ENCODE measurements around the gene TC2N.
"Not testable (repeated sequence)": the region's sequence is repeated elsewhere in the genome, so short reads cannot be mapped to it uniquely, and the experiment has no call there.

The TC2N gene

GRCh38 chr14:91873471-91874415 is 6.4 kb upstream of the TC2N start:
- H4K20me1 ChIP-seq (ENCODE audit: insufficient read depth, low read length): no peaks in the 10 kb centered on the region
- peak overlapping the region; percentile 82 for H3K9ac ChIP-seq (ENCODE audit: low read length)
- no peaks in the 10 kb centered on the region for H3K36me3 ChIP-seq (ENCODE audit: insufficient read depth, low read length)
- H3K27ac ChIP-seq (ENCODE audit: low read depth, low read length, poor library complexity, severe bottlenecking): peak overlapping the region; percentile 99
- no peaks in the 10 kb centered on the region for H3K9me3 ChIP-seq (ENCODE audit: low read length)
- no peaks in the 10 kb centered on the region for H3K9me2 ChIP-seq (ENCODE audit: low read depth, low read length)
- no peaks in the 10 kb centered on the region for H3K27me3 ChIP-seq (ENCODE audit: insufficient read depth, low read length)
- H2AFZ ChIP-seq (ENCODE audit: low read length): no peak overlapping the region
- no peak for TF ChIP-seq CTCF (IDR thresholded peaks at IDR 0.05; ENCODE audit: low read length)
- TF ChIP-seq EZH2 (IDR thresholded peaks at IDR 0.05; ENCODE audit: borderline replicate concordance, low read length): no peak
- H3K4me3 ChIP-seq (ENCODE audit: low read depth, low read length, poor library complexity, severe bottlenecking): peak overlapping the region; percentile 61
- no peaks in the 10 kb centered on the region for H3K79me2 ChIP-seq (ENCODE audit: insufficient read depth, low read length)
- peaks cover 93% of the 10 kb centered on the region for H3K4me1 ChIP-seq (ENCODE audit: insufficient read depth, low read length, severe bottlenecking)
- peak overlapping the region; percentile 81 for H3K4me2 ChIP-seq (ENCODE audit: low read length)
- H3F3A ChIP-seq (ENCODE audit: insufficient read depth, low read length): no peaks in the 10 kb centered on the region

- Histone ChIP-seq H3K27me3 (ENCODE audit: insufficient read depth, low read length) (no peaks in the 10 kb centered on the region), H3K79me2 (ENCODE audit: insufficient read depth, low read length) (no peaks in the 10 kb centered on the region), H4K20me1 (ENCODE audit: insufficient read depth, low read length) (no peaks in the 10 kb centered on the region), H3K9me2 (ENCODE audit: low read depth, low read length) (no peaks in the 10 kb centered on the region), H3F3A (ENCODE audit: insufficient read depth, low read length) (no peaks in the 10 kb centered on the region), H3K4me2 (ENCODE audit: low read length) (peak overlapping the region; percentile 81), H3K36me3 (ENCODE audit: insufficient read depth, low read length) (no peaks in the 10 kb centered on the region), H3K27ac (ENCODE audit: low read depth, low read length, poor library complexity, severe bottlenecking) (peak overlapping the region; percentile 99), H2AFZ (ENCODE audit: low read length) (no peak overlapping the region), H3K9me3 (ENCODE audit: low read length) (no peaks in the 10 kb centered on the region), H3K4me3 (ENCODE audit: low read depth, low read length, poor library complexity, severe bottlenecking) (peak overlapping the region; percentile 61), H3K4me1 (ENCODE audit: insufficient read depth, low read length, severe bottlenecking) (peaks cover 93% of the 10 kb centered on the region), H3K9ac (ENCODE audit: low read length) (peak overlapping the region; percentile 82)
- TF ChIP-seq CTCF (IDR thresholded peaks at IDR 0.05; ENCODE audit: low read length) (no peak), EZH2 (IDR thresholded peaks at IDR 0.05; ENCODE audit: borderline replicate concordance, low read length) (no peak)
These were observed 5.5 kb upstream of the TC2N start for GRCh38 chr14:91872517-91873470.

GRCh38 chr14:91872011-91872501 is 4.7 kb upstream of the TC2N start:
- H3K27me3 ChIP-seq (ENCODE audit: insufficient read depth, low read length): no peaks in the 10 kb centered on the region
- peak overlapping the region; percentile 81 for H3K4me2 ChIP-seq (ENCODE audit: low read length)
- no peaks in the 10 kb centered on the region for H3K9me3 ChIP-seq (ENCODE audit: low read length)
- TF ChIP-seq CTCF (IDR thresholded peaks at IDR 0.05; ENCODE audit: low read length) (no peak), EZH2 (IDR thresholded peaks at IDR 0.05; ENCODE audit: borderline replicate concordance, low read length) (no peak)
- peaks cover 93% of the 10 kb centered on the region for H3K4me1 ChIP-seq (ENCODE audit: insufficient read depth, low read length, severe bottlenecking)
- H3K36me3 ChIP-seq (ENCODE audit: insufficient read depth, low read length): no peaks in the 10 kb centered on the region
- peak overlapping the region; percentile 99 for H3K27ac ChIP-seq (ENCODE audit: low read depth, low read length, poor library complexity, severe bottlenecking)
- H3K79me2 ChIP-seq (ENCODE audit: insufficient read depth, low read length): no peaks in the 10 kb centered on the region
- H3F3A ChIP-seq (ENCODE audit: insufficient read depth, low read length): no peaks in the 10 kb centered on the region
- no peaks in the 10 kb centered on the region for H4K20me1 ChIP-seq (ENCODE audit: insufficient read depth, low read length)
- peak overlapping the region; percentile 61 for H3K4me3 ChIP-seq (ENCODE audit: low read depth, low read length, poor library complexity, severe bottlenecking)
- H2AFZ ChIP-seq (ENCODE audit: low read length): no peak overlapping the region
- no peaks in the 10 kb centered on the region for H3K9me2 ChIP-seq (ENCODE audit: low read depth, low read length)
- H3K9ac ChIP-seq (ENCODE audit: low read length): peak overlapping the region; percentile 82

- not testable (repeated sequence) for H3K27me3 ChIP-seq (ENCODE audit: insufficient read depth, low read length); H3K4me3 ChIP-seq (ENCODE audit: low read depth, low read length, poor library complexity, severe bottlenecking); H3F3A ChIP-seq (ENCODE audit: insufficient read depth, low read length); H4K20me1 ChIP-seq (ENCODE audit: insufficient read depth, low read length); H3K36me3 ChIP-seq (ENCODE audit: insufficient read depth, low read length); H2AFZ ChIP-seq (ENCODE audit: low read length); H3K79me2 ChIP-seq (ENCODE audit: insufficient read depth, low read length); H3K9me3 ChIP-seq (ENCODE audit: low read length); H3K9me2 ChIP-seq (ENCODE audit: low read depth, low read length)
- Histone ChIP-seq H3K4me2 (ENCODE audit: low read length) (peak overlapping the region; percentile 81; the same call in 1 of the 2 replicates), H3K27ac (ENCODE audit: low read depth, low read length, poor library complexity, severe bottlenecking) (peak overlapping the region; percentile 99), H3K9ac (ENCODE audit: low read length) (peak overlapping the region; percentile 82; the same call in 1 of the 2 replicates), H3K4me1 (ENCODE audit: insufficient read depth, low read length, severe bottlenecking) (peaks cover 93% of the 10 kb centered on the region)
These were observed 4.1 kb upstream of the TC2N start for GRCh38 chr14:91871401-91871800.
